HG03378 (cell line): ENCODE data around the gene OR4E1.
"Not testable (repeated sequence)": the region's sequence is repeated elsewhere in the genome, so short reads cannot be mapped to it uniquely, and the experiment has no call there.

Experiments
- ATAC-seq: cut with Tn5 transposase; IDR thresholded peaks from one replicate; pipeline ENCODE4 v1.9.1; 2021; ENCODE audit warnings: mild to moderate bottlenecking, moderate library complexity; ENCODE audit not compliant: unreplicated experiment

OR4E1 gene

DNA sequence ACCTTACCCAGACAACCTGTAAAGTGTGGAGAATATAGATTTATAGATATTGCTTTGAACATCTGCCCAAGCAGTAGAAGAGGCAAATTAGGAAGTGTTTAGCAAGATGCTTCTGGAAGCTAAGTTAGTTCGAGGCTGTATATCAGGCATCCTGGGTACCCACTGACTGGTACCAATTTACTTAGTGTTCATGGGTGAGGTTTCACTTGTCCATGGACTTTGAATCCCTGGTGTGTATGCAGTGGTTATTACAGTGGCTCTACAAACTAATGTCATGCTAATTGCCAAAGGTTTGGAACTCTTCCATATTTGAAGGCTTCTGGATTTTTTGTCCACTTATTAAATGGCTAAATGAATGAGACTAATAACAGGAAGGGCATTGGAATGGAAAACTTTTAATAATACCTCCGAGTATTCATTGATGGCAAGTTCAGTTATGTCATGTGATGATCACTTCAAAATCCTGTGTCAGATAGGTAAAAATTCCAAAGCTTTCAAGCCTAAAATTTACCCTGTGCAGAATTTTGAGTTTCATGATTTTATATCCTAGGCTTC is 20.2 kb downstream of the OR4E1 start, which contains the start of gene OR4E2:
Gene OR4E2 (plus strand): TSS at position 505 of the 555 bp plus-strand sequence. CDS start 11,248 bp downstream, outside the sequence.
- no peak for ATAC-seq

DNA sequence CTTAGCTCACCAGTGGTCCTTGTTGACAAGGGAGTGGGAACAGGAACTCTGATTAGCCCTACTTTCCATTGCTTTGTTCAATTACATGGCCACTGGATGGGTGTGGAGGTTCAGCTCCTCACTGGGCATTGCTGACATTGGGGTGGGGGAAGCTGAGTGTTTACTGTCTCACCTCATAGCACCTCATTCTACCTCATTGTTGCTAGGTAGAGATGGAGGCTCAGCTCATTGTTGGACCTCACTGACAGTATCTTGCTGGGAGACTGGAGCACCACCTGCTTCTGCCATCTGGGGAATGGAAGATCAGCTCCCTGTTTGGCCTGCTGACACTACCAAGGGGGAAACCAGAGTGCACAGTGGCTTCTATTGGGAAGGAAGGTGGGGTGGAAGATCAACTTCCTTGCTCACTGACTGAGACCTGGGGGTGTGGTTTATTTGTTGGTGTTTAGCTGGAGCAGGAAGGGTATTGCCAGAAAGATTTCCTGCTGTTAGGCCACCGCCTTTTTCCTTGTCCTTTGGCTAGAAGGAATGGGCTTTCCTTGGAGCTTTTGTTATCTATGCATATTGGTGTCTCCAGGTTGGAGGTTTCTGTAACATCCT is 21.3 kb downstream of the OR4E1 start:
- no peak for ATAC-seq

DNA sequence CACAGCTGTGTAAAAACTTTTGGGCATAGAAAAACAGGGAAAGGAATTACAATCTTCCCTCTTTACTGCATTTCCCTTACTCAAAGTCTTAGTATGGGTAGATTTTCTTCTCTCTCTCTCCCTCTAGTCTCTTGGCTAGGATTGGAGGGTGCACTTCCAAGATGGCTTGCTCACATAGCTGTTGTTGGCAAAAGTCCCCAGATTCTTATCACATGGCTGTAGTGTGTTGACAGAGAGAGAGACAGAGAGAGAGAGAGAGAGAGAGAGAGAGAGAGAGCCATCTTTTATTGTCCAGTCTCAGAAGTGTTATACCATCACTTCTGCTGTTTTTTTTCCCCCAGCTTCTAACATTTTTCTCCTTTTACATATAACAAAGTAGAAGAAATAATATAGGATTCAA is 26.2 kb downstream of the OR4E1 start:
- no peak for ATAC-seq

DNA sequence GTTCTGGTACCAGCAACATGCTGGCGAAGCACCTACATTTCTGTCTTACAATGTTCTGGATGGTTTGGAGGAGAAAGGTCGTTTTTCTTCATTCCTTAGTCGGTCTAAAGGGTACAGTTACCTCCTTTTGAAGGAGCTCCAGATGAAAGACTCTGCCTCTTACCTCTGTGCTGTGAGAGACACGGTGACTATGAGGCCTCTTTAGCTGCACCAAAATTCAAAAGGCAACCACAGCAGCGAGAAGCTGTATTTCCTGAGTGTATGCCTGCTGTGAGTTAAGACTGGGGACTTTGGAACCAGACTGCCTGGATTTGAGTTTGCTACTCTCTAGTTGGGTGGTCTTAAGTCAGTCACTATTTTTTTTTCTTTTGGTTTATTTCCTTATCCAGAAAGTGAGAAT is 30.2 kb downstream of the OR4E1 start:
- no peak for ATAC-seq

DNA sequence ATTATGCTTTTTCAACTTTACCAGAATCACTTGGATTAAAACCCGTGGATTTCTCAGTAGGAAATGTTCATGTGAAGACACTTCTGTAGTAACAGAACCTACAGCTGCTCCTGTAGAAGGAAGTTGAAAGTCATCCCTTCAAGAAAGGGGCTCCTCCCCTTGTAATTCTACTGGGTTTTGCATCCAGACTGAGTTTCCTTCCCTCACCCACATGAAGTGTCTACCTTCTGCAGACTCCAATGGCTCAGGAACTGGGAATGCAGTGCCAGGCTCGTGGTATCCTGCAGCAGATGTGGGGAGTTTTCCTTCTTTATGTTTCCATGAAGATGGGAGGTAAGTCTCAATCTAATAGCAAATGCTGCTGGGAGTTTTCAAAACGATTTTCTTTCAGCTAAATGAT is 30.9 kb downstream of the OR4E1 start:
- ATAC-seq = no peak

DNA sequence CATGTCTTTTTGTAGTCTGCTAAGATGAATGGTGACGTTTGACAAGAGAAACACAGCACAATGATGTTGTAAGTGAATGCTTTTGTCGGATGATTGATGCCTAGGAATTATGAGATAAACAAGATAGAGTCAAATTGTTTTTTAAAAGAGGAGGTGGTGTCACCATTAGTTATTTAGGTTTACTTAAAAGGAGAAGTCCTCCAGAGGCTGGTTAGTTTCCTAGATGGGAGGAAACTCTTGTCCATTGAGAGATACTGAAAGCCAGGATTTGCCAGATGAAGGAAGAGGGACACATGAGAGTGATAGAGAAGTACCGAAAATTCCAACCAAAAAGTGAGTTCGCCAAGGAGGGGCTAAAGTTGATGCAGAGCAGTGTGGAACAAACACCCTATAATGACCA is 38.8 kb downstream of the OR4E1 start, which contains the start of gene OR10G2:
Gene OR10G2 (minus strand): TSS at position 101 of the 400 bp plus-strand sequence. CDS start 98 bp downstream, at position 3.
- no peak for ATAC-seq

DNA sequence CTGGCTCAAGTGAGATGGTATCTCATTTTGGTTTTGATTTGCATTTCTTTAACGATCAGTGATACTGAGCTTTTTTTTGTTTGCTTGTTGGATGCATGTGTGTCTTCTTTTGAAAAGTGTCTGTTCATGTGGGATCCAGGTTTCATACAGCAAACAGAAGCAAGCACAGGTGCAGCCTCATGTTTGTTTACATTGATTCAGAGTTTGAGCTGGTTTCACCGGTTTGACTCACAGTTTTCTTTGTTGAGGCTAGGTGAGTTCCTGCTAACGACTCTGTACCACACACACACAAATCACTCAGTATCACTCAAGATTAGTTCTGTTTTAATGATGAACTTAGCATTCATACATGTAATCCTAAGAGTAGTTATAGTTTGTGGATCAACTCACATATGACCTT is 42.5 kb downstream of the OR4E1 start:
- ATAC-seq = no peak

DNA sequence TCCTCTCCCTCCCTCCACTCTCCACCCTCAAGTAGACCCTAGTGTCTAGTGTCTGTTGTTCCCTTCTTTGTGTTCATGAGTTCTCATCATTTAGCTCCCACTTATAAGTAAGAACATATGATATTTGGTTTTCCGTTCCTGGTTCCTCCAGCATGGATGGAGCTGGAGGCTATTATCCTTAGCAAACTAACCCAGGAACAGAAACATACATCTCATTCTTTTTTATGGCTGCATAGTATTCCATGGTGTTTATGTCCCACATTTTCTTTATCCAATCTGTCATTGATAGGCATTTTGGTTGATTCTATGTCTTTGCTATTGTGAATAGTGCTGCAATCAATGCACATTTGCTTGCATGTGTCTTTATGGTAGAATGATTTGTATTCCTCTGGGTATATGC is 43.1 kb downstream of the OR4E1 start:
- not testable (repeated sequence) for ATAC-seq

DNA sequence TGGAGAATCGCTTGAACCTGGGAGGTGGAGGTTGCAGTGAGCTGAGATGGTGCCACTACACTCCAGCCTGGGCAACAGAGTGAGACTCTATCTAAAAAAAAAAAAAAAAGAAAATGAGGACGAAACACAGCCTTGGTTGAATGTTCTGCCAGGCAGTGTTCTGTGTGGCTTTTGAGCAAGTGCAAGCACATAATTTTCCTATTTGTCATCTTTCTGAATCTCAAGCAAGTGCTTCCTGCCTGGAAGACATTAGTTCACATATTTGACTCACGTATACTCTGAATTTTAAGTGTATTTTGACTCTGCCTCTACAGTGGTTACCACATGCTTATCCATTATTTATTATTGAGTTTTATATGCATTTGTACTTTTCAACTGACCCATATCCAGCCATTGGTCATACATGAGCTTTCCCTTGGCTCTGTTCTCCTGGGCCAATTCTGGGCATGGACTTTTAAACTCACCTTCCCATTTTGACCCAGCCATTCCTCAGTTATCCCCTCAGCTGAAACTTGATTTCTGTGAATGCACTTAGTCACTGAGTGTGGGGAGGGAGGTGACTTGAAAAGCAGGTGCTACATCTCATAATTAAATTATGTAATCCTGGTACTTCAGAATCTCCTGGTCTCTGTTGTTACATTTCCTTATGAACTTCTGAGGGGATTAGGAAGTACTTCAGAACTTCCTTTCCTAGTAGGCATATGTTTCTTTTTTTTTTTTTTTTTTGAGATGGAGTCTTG is 47.0 kb downstream of the OR4E1 start:
- no peak for ATAC-seq
